Colonic mucosa (tissue), 4 donors: Measurements from ENCODE around the gene GPR155. TPM values are rescaled to one million over a fixed set of nuclear protein-coding genes. Genes with fewer than 3 reads are reported as not detected.

Experiments used
- DNase-seq: peaks from one replicate; pipeline ENCODE4 v3.0.0-alpha.2; 2020
- H3K27ac ChIP-seq: fragments of 200-600 bp; one replicate; pipeline ENCODE4 v1.8.0; 2021
- H3K27me3 ChIP-seq: fragments of 200-600 bp; one replicate; pipeline ENCODE4 v1.8.0; 2021
- H3K36me3 ChIP-seq: fragments of 200-600 bp; one replicate; pipeline ENCODE4 v1.8.0; 2021
- H3K4me1 ChIP-seq: fragments of 200-600 bp; one replicate; pipeline ENCODE4 v1.8.0; 2021; ENCODE audit warnings: mild to moderate bottlenecking
- H3K4me3 ChIP-seq: fragments of 200-600 bp; one replicate; pipeline ENCODE4 v1.8.0; 2021
- H3K9ac ChIP-seq, 2 donors: one replicate each; pipeline ENCODE4 v1.7.0; 2013; ENCODE audit warnings: control low read depth in 2 of 2, low read depth in 2 of 2, low read length in 2 of 2
- H3K9me3 ChIP-seq: fragments of 200-600 bp; one replicate; pipeline ENCODE4 v1.8.0; 2021
- intact Hi-C: fragments of 100-400 bp; cut with DNase I; formaldehyde crosslinking; loops from one replicate; pipeline ENCODE4 v1.14.1; 2022
- total RNA-seq, 2 donors: library from RNA; stranded (reverse); fragmentation: NEBNext Ultra II Directional in 1 of 2; extraction: Animal tissue kit (Norgen Biotek cat#: 25700) in 1 of 2; gene quantifications; one replicate each; pipeline ENCODE4 v1.2.1, GENCODE V29; 2021
- TF ChIP-seq, protein P1 (sequence below): fragments of 200-600 bp; IDR thresholded peaks from one replicate; pipeline ENCODE4 v1.8.0; 2022; ENCODE audit warnings: antibody characterized with exemption, mild to moderate bottlenecking
- donor health status: healthy.
- donor health status: DM: no; HTN: no; CAD: no.
- donor health status: DM: no; HTN: no; CAD: no.

GPR155 gene
- total RNA-seq, 2 donors from 2014 or later: 1.3 to 4.0 TPM

DNA sequence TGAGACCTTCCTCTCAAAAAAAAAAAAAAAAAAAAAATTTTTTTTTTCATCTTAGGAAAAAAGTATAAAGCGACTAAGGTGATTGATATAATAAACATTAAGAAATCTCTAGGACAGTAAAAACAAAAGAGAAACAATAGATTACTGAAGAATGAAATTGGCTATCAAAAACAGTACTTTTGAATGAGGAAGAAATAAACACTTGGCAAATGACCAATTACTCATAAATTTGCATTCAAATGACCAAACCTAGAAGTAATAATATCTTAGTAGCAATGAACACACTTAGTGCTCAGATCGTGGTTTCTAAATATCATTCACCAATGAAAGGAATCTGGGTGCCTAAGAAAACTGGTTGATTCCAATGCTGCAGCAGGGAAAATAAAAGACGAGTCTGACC, 101.6 kb downstream of the GPR155 start:
- intact Hi-C loops: no loop called here
- Histone ChIP-seq H3K4me1 (no peaks in the 10 kb centered on the region), H3K9ac (no peak overlapping the region)

DNA sequence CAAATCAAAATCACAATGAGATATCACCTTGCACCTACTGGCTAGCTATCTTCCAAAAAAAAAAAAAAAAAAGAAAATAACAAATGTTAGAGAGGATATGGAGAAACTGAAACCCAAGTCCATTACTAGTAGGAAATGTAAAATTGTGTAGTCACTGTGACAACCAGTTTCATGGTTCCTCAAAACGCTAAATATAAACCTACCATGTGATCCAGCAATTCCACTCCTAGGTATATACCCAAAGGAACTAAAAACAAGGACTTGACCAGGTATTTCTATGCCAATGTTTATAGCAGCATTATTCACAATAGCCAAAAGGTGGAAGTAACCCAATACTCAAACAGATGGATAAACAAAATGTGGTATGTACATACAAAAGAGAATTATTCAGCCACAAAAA, 103.0 kb downstream of the GPR155 start:
- Histone ChIP-seq H3K27me3 (no peaks in the 10 kb centered on the region), H3K27ac (no peak overlapping the region), H3K9ac (no peak overlapping the region), H3K36me3 (peaks cover 11% of the 10 kb centered on the region), H3K4me3 (no peak overlapping the region), H3K9me3 (no peaks in the 10 kb centered on the region), H3K4me1 (no peaks in the 10 kb centered on the region)
- intact Hi-C loops: no loop called here
- TF ChIP-seq, protein P1, sequence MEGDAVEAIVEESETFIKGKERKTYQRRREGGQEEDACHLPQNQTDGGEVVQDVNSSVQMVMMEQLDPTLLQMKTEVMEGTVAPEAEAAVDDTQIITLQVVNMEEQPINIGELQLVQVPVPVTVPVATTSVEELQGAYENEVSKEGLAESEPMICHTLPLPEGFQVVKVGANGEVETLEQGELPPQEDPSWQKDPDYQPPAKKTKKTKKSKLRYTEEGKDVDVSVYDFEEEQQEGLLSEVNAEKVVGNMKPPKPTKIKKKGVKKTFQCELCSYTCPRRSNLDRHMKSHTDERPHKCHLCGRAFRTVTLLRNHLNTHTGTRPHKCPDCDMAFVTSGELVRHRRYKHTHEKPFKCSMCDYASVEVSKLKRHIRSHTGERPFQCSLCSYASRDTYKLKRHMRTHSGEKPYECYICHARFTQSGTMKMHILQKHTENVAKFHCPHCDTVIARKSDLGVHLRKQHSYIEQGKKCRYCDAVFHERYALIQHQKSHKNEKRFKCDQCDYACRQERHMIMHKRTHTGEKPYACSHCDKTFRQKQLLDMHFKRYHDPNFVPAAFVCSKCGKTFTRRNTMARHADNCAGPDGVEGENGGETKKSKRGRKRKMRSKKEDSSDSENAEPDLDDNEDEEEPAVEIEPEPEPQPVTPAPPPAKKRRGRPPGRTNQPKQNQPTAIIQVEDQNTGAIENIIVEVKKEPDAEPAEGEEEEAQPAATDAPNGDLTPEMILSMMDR: no peak
- no peak for DNase-seq

More for the DNA sequence above, 101.6 kb downstream of the GPR155 start:
- Histone ChIP-seq H3K9me3 (no peaks in the 10 kb centered on the region), H3K27me3 (no peaks in the 10 kb centered on the region), H3K36me3 (peaks cover 7% of the 10 kb centered on the region), H3K4me3 (no peak overlapping the region), H3K27ac (no peak overlapping the region)
- DNase-seq: no peak
- TF ChIP-seq, protein P1: no peak

Other genes starting within 250 kb of the GPR155 start
- gene OLA1, start 238.5 kb downstream of the GPR155 start, total RNA-seq: 10 to 100 TPM; 75.6 to 92.8 TPM
- gene SP9, start 152.1 kb downstream of the GPR155 start, total RNA-seq: not detected
- gene SCRN3, start 91.3 kb downstream of the GPR155 start, total RNA-seq: 10 to 100 TPM; 19.1 to 20.7 TPM
- gene WIPF1, start 110.8 kb upstream of the GPR155 start, total RNA-seq: 10 to 100 TPM in 1 of 2 donors, 1 to 10 TPM in 1; 6.7 to 21.4 TPM